COR-L47 (cell line): Measurements from ENCODE around the gene USHBP1.
A peak's percentile ranks its signal among the peaks of the same experiment; 100 is the strongest.
"Not testable (repeated sequence)": the region's sequence is repeated elsewhere in the genome, so short reads cannot be mapped to it uniquely, and the experiment has no call there.

Experiments
- DNase-seq: peaks from one replicate; lab custom pipeline; 2025; lab: John Stamatoyannopoulos, UW

Gene USHBP1

GRCh38 chr19:17264641-17264979, at the start of gene USHBP1:
TSS of gene USHBP1 (minus strand) at chr19:17264745. CDS start at chr19:17264299, 446 bp downstream.
- no peak for DNase-seq

- DNase-seq, result no peak
Observed at GRCh38 chr19:17314007-17314593, 49.6 kb upstream of the USHBP1 start.

- DNase-seq, result no peak
Observed at GRCh38 chr19:17312189-17313113, 47.9 kb upstream of the USHBP1 start.

DNA sequence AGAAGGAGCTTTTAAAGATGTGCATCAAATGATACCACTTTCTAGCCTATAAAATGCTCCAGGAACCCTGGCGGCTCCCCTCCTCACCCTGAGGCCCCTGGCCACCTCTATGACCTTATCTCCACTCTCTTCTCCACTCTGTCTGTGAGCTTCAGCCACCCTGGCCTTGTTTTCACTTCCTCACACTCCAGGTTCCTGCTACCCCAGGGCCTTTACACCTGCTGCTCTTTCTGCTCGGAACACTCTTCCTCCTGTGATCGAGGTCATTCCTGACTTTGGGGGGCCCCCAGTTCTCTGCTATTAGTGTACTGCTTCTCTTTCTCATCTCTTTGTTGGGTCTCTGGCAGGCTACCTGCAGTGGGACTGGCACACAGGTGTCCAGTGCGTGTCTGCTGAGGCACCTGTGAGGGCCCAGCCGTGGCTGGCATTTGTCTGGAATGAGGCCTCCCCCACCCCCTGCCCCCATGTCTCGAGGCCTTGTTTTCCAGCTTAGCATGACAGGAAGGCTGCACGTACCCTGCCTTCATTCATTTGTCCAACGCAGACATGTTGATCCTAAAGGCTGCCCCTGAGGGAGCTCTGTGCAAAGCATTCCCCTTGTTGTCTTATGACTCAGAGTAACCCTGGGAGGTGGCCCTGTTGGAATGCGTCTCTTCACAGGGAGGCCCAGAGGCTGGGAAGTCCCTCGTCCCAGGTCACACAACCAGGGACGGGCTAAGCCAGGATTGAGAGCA, 47.1 kb upstream of the USHBP1 start:
- DNase-seq, result no peak

DNA sequence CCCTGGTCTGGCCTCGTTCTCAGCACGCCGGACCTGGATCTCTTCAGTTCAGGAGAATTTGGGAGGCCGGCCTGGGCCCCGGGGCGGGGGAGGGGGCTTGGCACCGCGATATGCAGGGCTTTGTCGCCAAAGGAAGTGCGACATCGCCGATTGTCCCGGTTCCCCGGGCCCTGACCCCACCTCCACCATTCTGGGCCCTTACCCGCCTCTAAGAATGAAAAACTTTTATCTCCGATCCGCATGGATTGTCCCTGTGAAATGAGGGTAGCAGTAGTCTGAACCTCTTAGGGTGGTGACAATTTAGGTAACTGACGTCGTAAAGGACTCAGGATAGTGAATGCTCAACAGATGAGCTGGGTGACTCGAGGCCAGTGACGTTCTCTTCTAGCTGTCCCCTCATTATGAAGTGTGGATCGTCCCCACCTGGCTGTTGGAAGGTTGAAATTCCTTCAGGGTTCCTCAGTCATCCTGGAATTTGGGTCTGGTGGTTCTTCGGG, 45.5 kb upstream of the USHBP1 start:
- DNase-seq, result no peak

DNA sequence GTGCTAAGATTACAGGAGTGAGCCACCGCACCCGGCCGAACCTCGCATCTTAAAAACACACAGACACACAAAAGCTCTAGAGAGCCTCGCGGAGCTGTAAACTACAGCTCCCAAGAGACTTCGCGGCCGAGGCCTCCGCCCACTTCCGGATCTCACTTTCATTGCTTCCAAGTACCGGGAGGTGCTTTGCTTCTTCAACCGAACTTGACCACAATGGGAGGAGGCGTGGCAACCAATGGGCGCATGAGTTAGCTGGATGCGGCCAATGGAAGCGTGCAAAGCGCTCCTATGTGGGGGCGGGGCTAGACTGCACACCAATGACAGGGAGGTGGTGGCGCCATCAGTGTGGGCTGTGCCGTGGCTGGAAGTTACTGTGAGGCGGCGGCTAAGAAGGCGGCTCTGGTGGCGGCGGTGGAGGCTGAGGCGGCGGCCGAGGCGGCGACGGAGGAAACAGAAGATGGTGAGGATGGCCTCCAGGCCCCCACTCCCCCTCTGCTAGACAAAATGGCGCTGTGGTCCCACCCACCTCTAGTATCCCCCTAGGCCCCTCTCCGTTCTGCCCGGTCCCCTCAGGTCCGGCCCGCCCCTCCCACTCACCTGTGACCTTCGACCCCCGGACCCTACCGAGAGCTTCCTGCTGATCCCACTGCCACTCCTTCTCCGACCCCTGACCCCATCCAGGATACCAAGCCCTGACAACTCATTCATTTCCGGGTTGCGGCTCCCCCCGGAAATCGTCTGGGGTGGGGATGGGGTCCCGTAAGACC, 44.8 kb upstream of the USHBP1 start, which contains the start of gene DDA1:
TSS of gene DDA1 (plus strand) at position 366 of the 767 bp plus-strand sequence. CDS start at position 458, 92 bp downstream.
- DNase-seq, result peak; percentile 100

- no peak for DNase-seq
Observed at GRCh38 chr19:17307876-17308377, 43.4 kb upstream of the USHBP1 start.

GRCh38 chr19:17306285-17306714, 41.8 kb upstream of the USHBP1 start:
- no peak for DNase-seq

- DNase-seq, result peak; percentile 99
Observed at GRCh38 chr19:17305517-17306284, 41.2 kb upstream of the USHBP1 start, which contains the start of gene MRPL34. TSS of gene MRPL34 (plus strand) at chr19:17305872. CDS start at chr19:17305893, 21 bp downstream.

GRCh38 chr19:17305216-17305516, 40.6 kb upstream of the USHBP1 start:
- no peak for DNase-seq

DNA sequence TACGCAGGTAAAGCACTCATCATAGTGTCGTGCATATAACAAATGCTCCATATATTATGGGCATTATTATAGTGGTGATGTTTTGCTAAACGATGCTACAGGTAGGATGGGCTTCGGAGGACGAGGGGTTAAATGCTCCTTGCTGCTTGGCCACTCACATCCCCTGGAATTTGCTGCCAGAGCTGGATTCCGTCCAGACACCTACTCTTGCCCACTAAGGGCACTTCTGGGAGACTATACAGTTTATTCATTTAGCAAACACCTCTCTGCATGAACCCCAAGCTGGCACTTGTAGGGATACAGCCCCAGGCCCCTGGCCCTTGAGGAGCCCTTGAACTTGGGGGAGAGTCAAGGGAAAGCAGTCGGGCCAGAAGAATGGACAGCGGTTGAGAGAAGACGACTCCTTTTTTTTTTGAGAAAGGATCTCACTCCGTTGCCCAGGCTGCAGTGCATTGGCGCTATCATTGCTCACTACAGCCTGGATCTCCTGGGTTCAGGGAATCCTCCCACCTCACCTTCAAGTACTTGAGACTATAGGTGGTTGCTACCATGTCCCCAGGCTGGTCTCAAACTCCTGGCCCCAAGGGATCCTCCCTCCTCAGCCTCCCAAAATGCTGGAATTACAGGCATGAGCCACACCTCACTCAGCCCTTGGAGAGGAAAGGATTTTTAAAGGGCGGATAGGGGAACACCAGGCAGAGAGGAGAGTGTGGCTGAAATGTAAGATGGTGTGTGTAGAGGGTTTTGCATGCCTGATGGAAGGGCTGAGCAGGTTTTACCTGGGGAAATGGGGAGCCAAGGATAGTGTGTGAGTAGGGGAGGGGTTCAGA, 40.1 kb upstream of the USHBP1 start:
- DNase-seq, result no peak

GRCh38 chr19:17303940-17304267, 39.4 kb upstream of the USHBP1 start:
- DNase-seq, result no peak

DNA sequence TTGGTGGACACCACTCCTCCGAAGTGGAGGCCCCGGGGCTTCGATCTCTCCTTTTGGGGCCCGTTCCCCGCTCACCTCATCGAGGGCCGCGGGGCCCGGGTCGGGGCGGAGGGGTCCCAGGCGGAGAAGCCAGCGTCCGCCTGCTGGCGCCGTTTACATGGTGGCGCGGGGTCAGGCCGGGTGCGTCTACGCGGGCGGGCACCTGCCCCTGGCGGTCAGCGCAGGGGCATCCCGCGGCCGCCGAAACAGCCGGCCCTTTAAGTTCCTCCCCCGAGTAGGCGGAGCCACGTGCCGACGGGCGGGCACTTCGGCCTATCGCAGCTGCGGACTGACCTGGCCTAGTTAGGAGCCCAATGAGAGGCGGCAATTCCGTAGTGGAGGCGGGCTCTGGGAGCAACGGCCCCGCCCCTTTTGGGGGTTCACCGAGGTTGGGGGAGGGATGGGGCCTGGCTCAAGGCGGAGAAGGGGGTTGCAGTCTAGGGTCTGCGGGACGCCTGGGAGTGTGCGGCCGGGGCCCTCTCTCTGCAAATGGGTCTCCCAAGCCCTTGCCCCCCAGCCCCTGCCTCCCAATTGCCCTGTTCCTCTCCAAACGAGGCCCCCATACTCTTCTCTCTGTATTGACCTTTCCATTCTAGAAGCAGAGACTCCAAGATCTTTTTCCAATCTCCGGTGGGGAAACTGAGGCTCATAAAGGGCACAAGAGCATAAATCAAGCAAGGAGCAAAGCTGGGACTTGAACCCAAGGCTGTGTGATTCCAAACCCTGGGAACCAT, 38.8 kb upstream of the USHBP1 start, which contains the start of gene ABHD8:
TSS of gene ABHD8 (minus strand) at position 259 of the 773 bp plus-strand sequence. CDS start 1,809 bp downstream, outside the sequence.
- peak; percentile 92 for DNase-seq

DNA sequence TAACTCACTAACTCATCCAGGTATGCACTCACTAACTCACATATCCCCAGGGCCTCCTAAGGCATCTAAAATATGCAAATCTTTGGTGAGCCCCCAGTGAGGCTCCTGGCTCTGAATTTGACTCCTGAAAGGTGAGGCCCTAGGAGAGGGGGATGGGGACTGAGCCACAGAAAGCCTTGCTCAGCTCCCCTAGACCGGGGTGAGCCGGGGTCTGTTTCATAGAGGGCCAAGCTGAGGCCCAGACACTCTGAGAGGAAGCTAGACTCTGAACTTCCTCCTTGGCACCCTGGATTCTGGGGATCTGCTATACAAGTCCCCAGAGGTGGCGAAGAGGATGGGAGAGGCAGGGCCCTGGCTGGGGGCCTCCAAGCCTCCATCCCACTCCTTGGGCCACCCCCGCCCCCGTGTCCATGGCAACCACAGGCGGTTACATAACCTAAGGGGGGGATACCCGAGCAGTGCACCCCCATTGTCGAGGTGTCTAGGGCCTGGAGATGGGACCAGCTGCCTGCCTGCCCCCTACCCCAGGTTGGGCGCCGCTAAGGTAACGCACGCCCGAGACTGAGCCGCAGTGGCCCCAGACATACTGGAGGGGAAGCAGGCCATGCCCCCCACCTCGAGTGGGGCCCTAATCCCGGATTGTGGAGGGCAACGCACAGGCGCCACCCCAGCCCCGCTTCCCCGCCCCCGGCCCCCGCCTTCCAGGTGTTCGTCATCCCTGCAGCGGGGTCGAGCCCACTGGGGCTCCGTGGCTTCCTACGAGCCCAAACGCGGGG, 38.0 kb upstream of the USHBP1 start:
- DNase-seq, result no peak

- DNase-seq, result no peak
Observed at GRCh38 chr19:17300992-17301619, 36.6 kb upstream of the USHBP1 start.

DNA sequence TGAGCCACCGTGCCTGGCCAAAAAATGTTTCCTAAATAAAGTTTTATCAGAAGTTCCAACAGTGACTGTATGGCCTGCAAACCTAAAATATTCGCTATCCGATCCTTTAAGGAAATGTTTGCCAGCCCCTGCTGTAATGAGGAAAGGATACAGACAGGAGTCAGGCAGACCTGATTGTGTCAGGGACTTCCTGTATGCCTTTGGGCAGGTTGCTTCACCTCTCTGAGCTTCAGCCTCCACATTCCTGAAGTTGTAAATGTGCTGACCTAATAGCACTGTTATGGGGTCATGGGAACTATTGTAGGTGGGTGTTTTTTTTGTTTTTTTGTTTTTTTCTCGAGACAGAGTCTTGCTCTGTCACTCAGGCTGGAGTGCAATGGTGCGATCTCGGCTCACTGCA, 32.4 kb upstream of the USHBP1 start:
- no peak for DNase-seq

- DNase-seq, result peak; percentile 9
Observed at GRCh38 chr19:17296273-17296672, 31.7 kb upstream of the USHBP1 start.

GRCh38 chr19:17295551-17295950, 31.0 kb upstream of the USHBP1 start:
- DNase-seq, result not testable (repeated sequence)
